Right kidney (tissue), 1 donor: ENCODE measurements around the gene GRID2.
"Not testable (repeated sequence)": the region's sequence is repeated elsewhere in the genome, so short reads cannot be mapped to it uniquely, and the experiment has no call there.

Experiments used
- DNase-seq: peaks from one replicate; pipeline ENCODE4 v3.0.0-alpha.2; 2016

GRID2 gene

GRCh38 chr4:93529692-93530372 is 1226.1 kb downstream of the GRID2 start:
- DNase-seq, result no peak

DNA sequence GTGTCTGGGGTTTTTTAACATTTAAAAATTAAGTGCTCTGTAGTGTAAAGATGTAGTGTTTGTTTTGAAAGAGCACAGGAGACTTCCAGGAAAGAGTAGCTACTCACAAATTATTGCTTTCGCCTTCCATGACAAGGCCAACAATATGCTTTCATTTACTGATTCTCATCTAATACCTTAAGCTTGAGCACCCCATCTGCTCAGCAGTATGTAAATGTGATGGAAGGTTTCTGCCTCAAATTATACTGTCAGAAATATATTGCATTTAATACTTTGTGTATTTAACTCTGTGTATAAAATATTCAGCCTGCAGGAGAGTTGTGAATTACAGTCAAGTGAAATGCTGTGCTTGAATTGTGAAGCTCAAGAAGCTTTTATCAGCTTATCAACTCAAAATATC is 1228.5 kb downstream of the GRID2 start:
- DNase-seq, result no peak

GRCh38 chr4:93540562-93540961 is 1236.8 kb downstream of the GRID2 start:
- no peak for DNase-seq

DNA sequence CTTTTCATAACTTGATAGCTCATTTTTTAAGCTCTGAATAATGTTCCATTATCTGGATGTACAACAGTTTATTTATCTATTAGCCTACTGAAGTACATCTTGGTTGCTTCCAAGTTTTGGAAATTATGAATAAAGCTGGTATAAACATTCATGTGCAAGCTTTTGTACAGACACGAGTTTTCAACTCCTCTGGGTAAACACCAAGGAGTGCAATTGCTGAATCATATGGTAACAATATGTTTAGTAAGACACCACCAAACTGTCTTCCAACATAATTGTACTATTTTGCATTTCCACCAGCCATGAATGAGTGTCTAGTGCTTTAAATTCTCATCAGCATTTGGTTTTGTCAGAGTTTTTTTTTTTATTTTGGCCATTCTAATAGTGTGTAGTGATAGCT is 1258.1 kb downstream of the GRID2 start:
- DNase-seq, result no peak

GRCh38 chr4:93568758-93569157 is 1265.0 kb downstream of the GRID2 start:
- DNase-seq, result no peak

- no peak for DNase-seq
Observed at GRCh38 chr4:93573285-93573684, 1269.5 kb downstream of the GRID2 start.

DNA sequence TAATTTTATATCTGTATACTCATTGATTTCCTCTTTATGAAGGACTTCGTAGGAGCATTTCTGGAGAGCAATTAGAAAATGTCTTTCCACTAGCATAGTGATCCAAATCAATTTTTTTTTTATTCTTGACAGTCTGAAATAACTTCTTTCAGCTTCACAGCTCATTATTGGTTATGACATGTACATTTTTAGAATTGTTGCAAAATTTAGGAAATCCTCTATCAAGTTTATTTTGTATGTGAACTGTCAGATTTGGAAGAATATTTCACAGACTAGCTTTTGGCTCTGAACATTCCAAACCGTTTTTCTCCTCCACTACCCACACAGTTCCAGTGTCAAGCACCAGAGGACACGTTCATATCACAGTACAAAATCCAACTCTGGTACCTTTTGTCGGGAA is 1275.2 kb downstream of the GRID2 start:
- DNase-seq, result no peak

DNA sequence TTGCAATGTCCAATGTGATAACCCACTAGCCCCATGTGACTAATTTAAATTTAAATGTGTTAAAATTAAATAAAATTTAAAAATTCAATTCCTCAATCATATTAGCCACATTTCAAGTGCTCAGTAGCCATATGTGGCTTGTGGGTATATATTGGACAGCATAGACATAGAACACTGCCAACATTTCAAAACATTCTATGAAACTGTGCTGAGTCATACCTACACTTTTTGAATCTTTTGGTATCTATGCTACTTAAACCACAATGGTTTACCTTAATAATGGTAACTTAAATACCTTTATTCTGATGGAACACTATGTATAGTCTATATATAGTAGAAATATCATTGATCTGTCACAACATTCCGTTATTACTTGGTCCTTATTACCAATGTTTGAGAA is 1301.4 kb downstream of the GRID2 start:
- no peak for DNase-seq

DNA sequence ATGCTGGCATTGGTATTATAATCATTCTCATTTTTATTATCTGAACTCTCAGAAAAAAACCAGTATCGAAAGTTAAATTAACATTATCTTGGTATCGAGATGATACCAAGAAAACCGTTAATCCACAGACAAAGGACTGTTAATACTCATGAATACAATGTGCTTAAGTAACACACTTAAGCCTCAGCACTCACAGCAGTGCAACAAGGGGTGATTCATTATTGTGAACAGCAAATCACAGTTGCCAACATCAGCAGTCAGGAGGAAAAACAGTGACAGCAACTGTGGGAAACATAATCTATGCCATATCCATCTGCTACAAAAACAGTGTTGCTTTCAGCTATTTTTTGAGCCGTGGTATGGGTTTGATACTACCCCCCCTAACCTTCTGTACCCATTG is 1313.8 kb downstream of the GRID2 start:
- no peak for DNase-seq

DNA sequence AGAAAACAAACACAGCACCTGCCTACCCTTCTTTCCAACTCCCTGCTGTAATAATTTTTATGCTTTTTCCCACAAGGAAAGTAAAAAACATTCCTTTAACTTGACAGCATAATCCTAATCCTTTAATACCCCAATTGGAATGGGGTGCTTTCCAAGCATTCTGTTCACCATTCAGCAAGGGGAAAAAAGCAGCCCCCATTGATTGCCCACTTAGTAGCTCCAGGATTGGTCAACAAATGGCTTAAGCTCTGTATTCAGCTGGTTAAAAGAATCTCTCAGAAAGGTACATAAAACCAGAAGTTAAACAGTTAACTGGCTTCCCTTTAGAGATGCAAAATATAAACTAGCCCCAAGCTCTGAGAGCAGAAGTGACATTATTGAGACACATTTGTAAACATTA is 1330.0 kb downstream of the GRID2 start:
- DNase-seq, result no peak

- DNase-seq, result no peak
Observed at GRCh38 chr4:93635943-93636342, 1332.2 kb downstream of the GRID2 start.

DNA sequence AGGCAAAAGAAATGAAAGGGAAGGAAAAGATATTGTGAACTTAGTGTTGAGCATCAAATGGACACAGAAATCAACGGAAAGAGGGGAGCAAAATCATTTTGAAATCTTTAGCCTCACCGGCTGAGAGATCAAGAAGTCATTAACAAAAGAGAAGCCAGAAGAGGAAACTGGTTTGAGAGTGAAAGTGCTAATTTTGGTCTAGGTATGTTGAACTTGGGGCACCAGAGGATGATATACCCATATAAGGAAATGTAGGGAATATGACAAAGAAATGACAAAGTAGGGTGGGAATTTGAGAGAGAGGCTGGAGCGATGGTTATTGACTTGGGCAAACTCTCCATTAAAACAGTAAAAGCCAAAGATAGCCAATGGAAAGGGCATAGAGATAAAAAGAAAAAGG is 1341.4 kb downstream of the GRID2 start:
- no peak for DNase-seq

GRCh38 chr4:93646233-93646930 is 1342.6 kb downstream of the GRID2 start:
- no peak for DNase-seq

DNA sequence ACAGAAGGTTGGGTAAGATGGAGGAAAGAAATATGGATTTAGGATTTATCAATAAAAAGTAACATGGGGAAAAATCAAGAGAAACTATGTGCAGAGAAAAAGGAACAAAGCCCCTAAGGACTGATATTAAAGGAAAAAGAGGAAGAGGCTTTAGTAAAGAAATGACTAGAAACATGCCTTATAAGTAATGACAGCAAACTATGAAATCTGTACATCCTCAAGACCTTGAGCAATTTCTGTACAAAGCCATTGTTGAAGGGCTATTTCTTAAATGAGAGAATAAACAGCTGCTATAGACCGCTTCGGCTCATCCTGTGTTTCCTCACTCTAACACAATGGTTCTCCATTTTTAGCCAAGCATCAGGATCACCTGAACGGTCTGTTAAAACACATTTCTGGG is 1344.5 kb downstream of the GRID2 start:
- DNase-seq, result no peak

GRCh38 chr4:93649828-93650227 is 1346.1 kb downstream of the GRID2 start:
- DNase-seq, result no peak

DNA sequence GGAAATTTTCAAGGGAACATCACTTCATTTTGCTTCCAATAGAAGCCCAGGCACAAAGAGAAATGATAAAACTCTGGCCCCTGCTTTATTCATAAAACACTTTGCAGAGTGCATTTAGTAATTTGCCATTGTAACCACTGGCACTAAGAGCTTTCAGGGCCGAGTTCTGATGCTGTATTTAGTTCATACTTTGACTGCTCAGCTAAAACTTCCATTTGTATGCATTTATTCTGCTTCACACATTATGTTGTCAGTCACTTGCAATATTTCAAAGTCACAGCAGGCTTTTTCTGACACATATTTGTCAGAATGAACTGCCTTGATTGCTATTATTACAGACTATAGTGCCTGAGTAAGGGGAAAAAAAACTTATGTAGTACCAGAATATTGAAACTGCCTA is 1350.4 kb downstream of the GRID2 start:
- no peak for DNase-seq

DNA sequence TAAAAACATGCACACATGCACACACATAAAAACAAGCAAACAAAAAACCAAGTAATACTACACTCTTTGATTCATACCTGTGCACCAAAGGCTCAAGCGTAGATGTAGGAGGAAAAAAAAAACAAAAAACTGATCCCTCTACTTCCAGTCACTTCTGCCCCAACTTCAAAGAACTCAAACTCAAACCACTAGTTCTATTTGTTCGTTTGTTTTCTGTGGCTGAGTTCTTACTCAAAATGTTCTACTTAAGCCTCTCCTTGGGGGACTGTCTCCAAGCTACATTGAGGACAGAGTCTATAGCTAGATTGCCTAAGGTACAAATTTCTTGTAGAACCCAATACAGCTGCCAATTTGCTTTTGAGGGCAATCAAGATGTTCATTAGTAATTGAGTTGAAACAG is 1353.8 kb downstream of the GRID2 start:
- DNase-seq, result no peak

GRCh38 chr4:93658443-93658842 is 1354.7 kb downstream of the GRID2 start:
- no peak for DNase-seq

DNA sequence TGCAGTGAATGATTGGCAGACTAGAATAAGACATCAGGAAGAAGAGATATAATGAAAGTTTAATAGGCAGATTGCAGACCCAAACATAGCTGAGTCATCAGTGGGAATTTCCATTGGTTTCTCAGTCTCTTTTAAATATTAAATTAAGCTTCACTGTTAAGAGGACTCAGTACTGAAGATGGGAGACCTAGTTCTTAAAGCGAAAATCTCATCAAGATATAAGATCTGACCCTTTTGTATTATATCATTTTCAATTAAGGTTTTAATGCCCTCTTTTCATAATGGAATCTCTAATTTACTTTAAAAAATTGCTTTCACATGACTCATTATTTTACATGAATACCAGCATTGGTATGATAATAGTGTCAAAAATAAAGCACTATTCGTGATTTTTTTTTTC is 1355.9 kb downstream of the GRID2 start:
- DNase-seq, result no peak

- DNase-seq, result no peak
Observed at GRCh38 chr4:93660036-93660435, 1356.3 kb downstream of the GRID2 start.

DNA sequence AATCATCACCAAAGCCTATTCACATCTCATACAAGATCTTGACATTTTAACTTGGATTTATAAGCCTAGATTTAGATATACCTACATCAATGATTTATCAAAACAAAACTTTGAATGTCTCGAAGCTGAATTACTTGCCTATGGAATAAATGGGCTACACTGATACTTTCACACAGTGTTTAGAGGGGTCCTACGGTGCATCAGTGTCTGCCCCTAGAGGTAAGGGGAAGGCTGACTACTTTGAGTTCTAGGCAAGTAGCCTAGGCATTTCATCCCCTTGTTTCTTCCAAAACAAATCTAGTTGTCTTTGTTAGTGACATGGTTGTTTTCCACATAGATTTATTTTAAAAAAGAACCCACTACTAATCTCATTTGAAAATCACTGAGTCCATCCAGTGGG is 1366.7 kb downstream of the GRID2 start:
- DNase-seq, result no peak

DNA sequence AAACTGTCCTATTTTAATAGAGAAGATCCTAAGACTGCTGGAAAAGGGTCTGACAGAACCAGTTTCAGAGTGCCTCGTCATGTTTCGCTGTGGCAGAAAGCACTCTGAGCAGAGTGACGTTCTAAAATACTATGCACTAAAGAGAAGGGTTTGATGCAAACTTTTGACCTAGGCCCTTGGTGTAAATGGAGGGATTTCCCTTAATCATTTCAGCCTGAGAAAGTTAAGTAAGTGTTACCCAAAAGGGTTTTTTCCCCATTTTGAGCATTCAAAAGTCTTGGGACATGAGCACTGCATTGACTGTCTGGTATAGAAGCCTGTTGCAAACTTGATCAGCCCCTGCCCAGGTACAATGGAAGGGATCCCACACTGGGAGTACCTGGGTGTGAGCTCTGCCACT is 1367.3 kb downstream of the GRID2 start:
- DNase-seq, result no peak

GRCh38 chr4:93676937-93677336 is 1373.2 kb downstream of the GRID2 start:
- not testable (repeated sequence) for DNase-seq

GRCh38 chr4:93684571-93684970 is 1380.8 kb downstream of the GRID2 start:
- no peak for DNase-seq
